ENCODE measurements around the gene PTPRM.

The PTPRM gene

GRCh38 chr18:7576077-7576476 lies 9.0 kb downstream of the PTPRM start:
- no peak for TF ChIP-seq BACH2 (CRISPR knock-in tag; IDR thresholded peaks at IDR 0.05; ENCODE audit: borderline replicate concordance)
- no peak for TF ChIP-seq RARB (CRISPR knock-in tag; IDR thresholded peaks at IDR 0.05)
- no peak for TF ChIP-seq ESRRG (CRISPR knock-in tag; IDR thresholded peaks at IDR 0.05)
- TF ChIP-seq OSR1 (CRISPR knock-in tag; IDR thresholded peaks at IDR 0.05) = no peak
- no peak for TF ChIP-seq CREB5 (CRISPR knock-in tag; IDR thresholded peaks at IDR 0.05; ENCODE audit: low read depth)
- no peak for TF ChIP-seq ZNF565 (CRISPR knock-in tag; conservative IDR thresholded peaks at IDR 0.05; ENCODE audit: low read depth)
- no peak for TF ChIP-seq CSRNP3 (CRISPR knock-in tag; IDR thresholded peaks at IDR 0.05)
- no peak for TF ChIP-seq CSDC2 (CRISPR knock-in tag; IDR thresholded peaks at IDR 0.05)
- no peak for TF ChIP-seq ARNTL (CRISPR knock-in tag; IDR thresholded peaks at IDR 0.05; ENCODE audit: borderline replicate concordance, low read depth)
- TF ChIP-seq PATZ1 (CRISPR knock-in tag; IDR thresholded peaks at IDR 0.05; ENCODE audit: borderline replicate concordance) = no peak
- no peak for TF ChIP-seq SNAI2 (CRISPR knock-in tag; IDR thresholded peaks at IDR 0.05)
- TF ChIP-seq ZFP3 (CRISPR knock-in tag; IDR thresholded peaks at IDR 0.05) = no peak
- TF ChIP-seq ZFP30 (CRISPR knock-in tag; IDR thresholded peaks at IDR 0.05) = no peak
- TF ChIP-seq PPARA (CRISPR knock-in tag; IDR thresholded peaks at IDR 0.05; ENCODE audit: borderline replicate concordance) = no peak
- no peak for TF ChIP-seq POU6F1 (CRISPR knock-in tag; IDR thresholded peaks at IDR 0.05; ENCODE audit: borderline replicate concordance, low read depth)
- TF ChIP-seq GLIS3 (CRISPR knock-in tag; IDR thresholded peaks at IDR 0.05) = no peak
- no peak for TF ChIP-seq TCF4 (CRISPR knock-in tag; IDR thresholded peaks at IDR 0.05; ENCODE audit: borderline replicate concordance)
- TF ChIP-seq TSHZ2 (CRISPR knock-in tag; IDR thresholded peaks at IDR 0.05) = no peak
- TF ChIP-seq ISL1 (CRISPR knock-in tag; IDR thresholded peaks at IDR 0.05) = no peak
- TF ChIP-seq ZNF8 (CRISPR knock-in tag; IDR thresholded peaks at IDR 0.05) = no peak
- no peak for ATAC-seq

GRCh38 chr18:7576685-7577084 lies 9.6 kb downstream of the PTPRM start:
- no peak for ATAC-seq

GRCh38 chr18:7577706-7578105 lies 10.6 kb downstream of the PTPRM start:
- no peak for ATAC-seq

More at GRCh38 chr18:7576685-7577084, 9.6 kb downstream of the PTPRM start:
- TF ChIP-seq PPARA (CRISPR knock-in tag; IDR thresholded peaks at IDR 0.05; ENCODE audit: borderline replicate concordance) (no peak), ZC3H10 (CRISPR knock-in tag; IDR thresholded peaks at IDR 0.05) (no peak), ZNF70 (CRISPR knock-in tag; IDR thresholded peaks at IDR 0.05) (no peak), RARB (CRISPR knock-in tag; IDR thresholded peaks at IDR 0.05) (no peak), ISL1 (CRISPR knock-in tag; IDR thresholded peaks at IDR 0.05) (peak; percentile 55)

More at GRCh38 chr18:7577706-7578105, 10.6 kb downstream of the PTPRM start:
- TF ChIP-seq CREB5 (CRISPR knock-in tag; IDR thresholded peaks at IDR 0.05; ENCODE audit: low read depth) = no peak
- TF ChIP-seq ZNF565 (CRISPR knock-in tag; conservative IDR thresholded peaks at IDR 0.05; ENCODE audit: low read depth) = no peak
- no peak for TF ChIP-seq SNAI2 (CRISPR knock-in tag; IDR thresholded peaks at IDR 0.05)
- no peak for TF ChIP-seq ZFP30 (CRISPR knock-in tag; IDR thresholded peaks at IDR 0.05)
- 0 out of 2 replicates have a peak, but pooled peaks have one; percentile 9 for TF ChIP-seq ISL1 (CRISPR knock-in tag; IDR thresholded peaks at IDR 0.05)
- no peak for TF ChIP-seq ZNF8 (CRISPR knock-in tag; IDR thresholded peaks at IDR 0.05)
- TF ChIP-seq TOX (CRISPR knock-in tag; IDR thresholded peaks at IDR 0.05; ENCODE audit: borderline replicate concordance) = no peak
- TF ChIP-seq ARNTL (CRISPR knock-in tag; IDR thresholded peaks at IDR 0.05; ENCODE audit: borderline replicate concordance, low read depth) = no peak
- no peak for TF ChIP-seq RARB (CRISPR knock-in tag; IDR thresholded peaks at IDR 0.05)

Measured in SK-N-SH treated with all-trans-retinoic acid at 6 μM for 48 hours (cell line).